GM18951 (cell line): Measurements from ENCODE around the gene MRPL16.
"Not testable (repeated sequence)": the region's sequence is repeated elsewhere in the genome, so short reads cannot be mapped to it uniquely, and the experiment has no call there.

Experiments used
- POLR2A ChIP-seq: IDR thresholded peaks from 4 replicates; pipeline ENCODE4 v1.6.1; 2011; ENCODE audit warnings: mild to moderate bottlenecking; ENCODE audit not compliant: insufficient read length, insufficient read depth; ENCODE audit errors: extremely low read depth
- in situ Hi-C: fragments of 300-500 bp; cut with MboI; formaldehyde crosslinking; loops from one replicate; pipeline ENCODE4 v1.12.0; 2022; ENCODE audit warnings: low sequenced_read_pairs, mixed read lengths, inconsistent platforms; ENCODE audit not compliant: unreplicated experiment

Gene MRPL16

GRCh38 chr11:59833602-59834001 is 23.0 kb upstream of the MRPL16 start:
- TF ChIP-seq POLR2A, result no peak
- in situ Hi-C loops, result no loop called here

DNA sequence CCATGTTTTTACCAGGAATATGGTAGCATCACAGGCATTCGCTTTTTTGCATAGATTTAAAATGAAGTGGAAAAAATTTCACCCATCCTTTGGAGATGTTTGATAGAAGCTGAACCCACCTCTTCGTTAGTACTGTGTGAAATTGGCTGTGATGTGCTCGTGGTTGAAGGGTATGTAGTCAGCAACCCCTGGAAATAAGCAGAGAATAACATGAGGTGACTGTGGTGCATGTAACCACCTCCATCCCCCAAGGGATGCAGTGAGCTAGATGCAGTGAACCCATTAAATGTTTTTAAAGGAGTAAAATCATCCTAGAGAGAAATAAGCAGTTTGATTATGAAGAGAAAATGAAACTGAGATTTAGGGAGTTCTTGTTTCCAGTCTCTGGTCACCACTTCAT is 18.8 kb upstream of the MRPL16 start:
- in situ Hi-C loops, result no loop called here
- no peak for TF ChIP-seq POLR2A

DNA sequence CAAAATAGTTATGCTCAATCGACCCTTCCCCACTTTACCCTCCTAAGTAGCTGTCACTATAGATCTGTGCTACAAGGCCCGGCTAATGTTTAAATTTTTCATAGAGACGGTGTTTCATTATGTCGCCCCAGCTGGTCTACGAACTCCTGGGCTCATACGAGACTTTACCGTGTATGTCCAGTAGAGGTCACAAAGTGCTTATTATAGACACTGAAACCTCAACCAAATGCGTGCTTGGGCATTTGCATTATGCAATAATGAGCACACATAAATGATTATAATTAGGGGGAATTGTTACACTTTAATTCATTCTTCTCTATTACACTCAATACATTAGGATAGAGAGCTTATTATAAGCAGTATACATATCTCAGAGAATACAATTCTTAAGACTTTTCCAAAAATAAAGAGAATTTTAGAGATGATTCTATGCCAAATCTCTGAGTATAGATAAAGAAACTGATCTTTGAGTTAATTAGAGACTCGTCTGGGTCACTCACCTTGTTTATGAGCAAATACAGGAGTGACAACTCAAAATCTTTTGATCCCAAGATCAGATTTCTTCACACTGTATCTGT is 12.5 kb upstream of the MRPL16 start:
- no peak for TF ChIP-seq POLR2A
- in situ Hi-C loops, result no loop called here

GRCh38 chr11:59818572-59818971 is 8.0 kb upstream of the MRPL16 start:
- in situ Hi-C loops, result no loop called here
- TF ChIP-seq POLR2A, result no peak

DNA sequence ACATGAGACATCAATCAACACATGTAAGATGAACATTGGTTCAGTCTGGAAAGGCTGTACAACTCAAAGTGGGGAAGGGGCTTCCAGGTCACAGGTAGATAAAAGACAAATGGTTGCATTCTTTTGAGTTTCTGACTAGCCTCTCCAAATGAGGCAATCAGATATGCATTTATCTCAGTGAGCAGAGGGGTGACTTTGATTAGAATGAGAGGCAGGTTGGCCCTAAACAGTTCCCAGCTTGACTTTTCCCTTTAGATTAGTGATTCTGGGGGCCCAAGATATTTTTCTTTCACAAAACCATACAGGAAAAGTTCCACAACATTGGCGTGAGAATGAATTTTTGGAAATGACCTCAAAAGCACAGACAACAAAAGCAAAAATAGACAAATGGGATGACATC is 5.9 kb upstream of the MRPL16 start:
- in situ Hi-C loops, result not testable (repeated sequence)

- in situ Hi-C loops, result no loop called here
- TF ChIP-seq POLR2A, result no peak
Observed at GRCh38 chr11:59815754-59816153, 5.2 kb upstream of the MRPL16 start.

DNA sequence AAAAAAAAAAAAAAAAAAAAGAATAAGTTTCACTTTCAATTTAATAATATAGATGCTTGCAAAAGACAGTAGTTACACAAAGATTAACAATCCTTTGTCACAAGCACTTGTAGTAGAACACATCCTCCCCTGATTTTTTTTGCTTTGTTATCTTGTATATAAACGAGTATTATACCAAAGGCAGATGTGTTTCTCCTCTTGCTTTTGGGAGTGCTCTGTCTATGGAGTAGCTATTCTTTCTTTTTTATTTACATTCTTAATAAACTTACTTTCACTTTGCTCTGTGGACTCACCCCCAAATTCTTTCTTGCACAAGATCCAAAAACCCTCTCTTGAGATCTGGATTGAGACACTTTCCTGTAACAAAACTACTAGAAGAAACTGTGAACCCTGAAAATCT is 3.4 kb upstream of the MRPL16 start:
- TF ChIP-seq POLR2A, result no peak
- in situ Hi-C loops, result no loop called here

DNA sequence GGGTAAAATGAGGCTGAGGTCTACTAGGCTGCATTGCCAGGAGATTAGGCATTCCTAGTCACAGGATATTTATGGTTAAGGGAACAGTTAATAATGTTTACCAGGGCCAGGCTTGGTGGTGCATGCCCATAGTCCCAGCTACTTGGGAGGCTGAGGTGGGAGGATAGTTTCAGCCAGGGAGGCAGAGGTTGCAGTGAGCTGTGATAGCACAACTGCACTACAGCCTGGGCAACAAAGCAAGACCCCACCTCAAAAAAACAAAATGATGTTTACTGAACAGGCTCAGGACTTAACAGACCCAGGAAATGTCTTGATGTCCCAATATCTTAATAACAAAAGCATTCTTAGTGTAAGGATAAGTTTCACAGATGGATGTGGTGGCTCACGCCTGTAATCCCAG is 2.8 kb upstream of the MRPL16 start:
- in situ Hi-C loops, result no loop called here
- TF ChIP-seq POLR2A, result no peak

GRCh38 chr11:59812220-59812619 is 1.6 kb upstream of the MRPL16 start:
- TF ChIP-seq POLR2A, result no peak
- in situ Hi-C loops, result no loop called here

GRCh38 chr11:59810911-59811259 is 307 bp upstream of the MRPL16 start:
- in situ Hi-C loops, result no loop called here
- TF ChIP-seq POLR2A, result no peak

GRCh38 chr11:59807047-59807610 is 3.4 kb downstream of the MRPL16 start:
- in situ Hi-C loops, result no loop called here
- no peak for TF ChIP-seq POLR2A

GRCh38 chr11:59804061-59804460 is 6.5 kb downstream of the MRPL16 start:
- in situ Hi-C loops, result loop anchor here (5.0 kb wide), 1 partner anchor 47 kb away; the partner anchor contains the start of gene STX3
- no peak for TF ChIP-seq POLR2A

DNA sequence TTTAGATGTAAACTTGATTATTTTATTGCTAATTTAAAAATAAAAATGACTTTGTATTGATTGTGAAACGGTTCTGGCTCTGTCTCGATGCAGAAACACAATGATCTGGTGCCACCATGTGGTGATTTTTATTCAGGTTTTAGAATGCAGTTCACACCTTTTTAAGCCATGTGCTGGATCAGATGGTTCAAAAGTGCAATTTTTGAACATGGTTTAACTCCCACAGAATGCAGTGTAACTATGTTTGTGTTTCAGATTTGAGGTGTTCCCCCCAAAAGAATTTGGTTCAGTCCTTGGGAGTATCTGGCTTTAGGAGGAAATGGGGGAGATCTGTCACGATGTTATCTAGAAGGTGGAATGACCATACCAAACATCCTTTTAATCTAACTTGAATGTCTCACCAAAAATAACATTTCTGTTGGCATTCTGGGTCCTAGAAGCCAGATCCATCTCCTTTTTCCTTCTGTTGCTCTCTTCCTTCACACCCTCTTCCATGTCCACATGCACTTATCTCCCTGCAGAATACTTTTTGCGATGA is 7.9 kb downstream of the MRPL16 start:
- in situ Hi-C loops, result loop anchor here (5.0 kb wide), 1 partner anchor 45 kb away; the partner anchor contains the start of gene STX3
- TF ChIP-seq POLR2A, result no peak

GRCh38 chr11:59801981-59802638 is 8.5 kb downstream of the MRPL16 start:
- in situ Hi-C loops, result loop anchor here (5.0 kb wide), 1 partner anchor 45 kb away; the partner anchor contains the start of gene STX3
- no peak for TF ChIP-seq POLR2A
